ENCODE results near the gene RTN4RL1. TPM values are rescaled to one million over a fixed set of nuclear protein-coding genes. Genes with fewer than 3 reads are reported as not detected.

The RTN4RL1 gene
- total RNA-seq, 2 donors from 2014 or later, result 0.32 to 0.37 TPM

DNA sequence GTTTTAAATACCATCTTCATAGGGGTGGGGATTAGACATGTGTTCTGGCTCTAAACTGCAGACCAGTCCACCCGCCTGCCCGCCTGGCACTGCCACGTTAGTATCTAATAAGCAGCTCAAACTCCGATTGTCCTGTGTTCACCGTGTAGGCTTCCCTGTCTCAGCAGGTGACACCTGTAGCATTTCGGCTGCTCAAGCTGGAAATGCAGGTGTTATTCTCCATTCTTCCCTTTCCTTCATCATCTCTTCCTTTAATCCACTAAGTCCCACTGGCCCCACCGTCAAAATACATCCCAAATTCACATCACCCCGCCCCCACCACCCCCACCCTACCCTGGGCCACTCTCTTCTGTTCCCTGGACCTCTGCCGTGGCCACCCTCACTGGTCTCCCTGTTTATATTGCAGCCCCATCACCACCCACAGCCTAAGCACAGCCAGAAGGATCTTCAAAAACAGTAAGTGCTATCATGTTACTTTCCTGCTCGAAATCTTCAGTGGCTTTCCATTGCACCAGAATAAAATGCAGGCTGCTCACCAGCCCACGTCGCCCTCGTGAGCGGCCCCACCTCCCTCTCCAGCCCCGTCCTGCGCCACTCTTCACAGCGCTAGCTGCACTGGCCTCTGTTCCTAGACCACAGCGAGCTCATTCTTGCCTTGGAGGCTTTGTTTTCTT lies 65.1 kb downstream of the RTN4RL1 start:
- Histone ChIP-seq H3K27me3 (no peaks in the 10 kb centered on the region), H3K9me3 (no peaks in the 10 kb centered on the region), H3K27ac (no peak overlapping the region), H3K4me1 (no peaks in the 10 kb centered on the region), H3K4me3 (no peak overlapping the region), H3K9ac (ENCODE audit: low read depth in 2 of 2, low read length in 2 of 2) (no peak overlapping the region), H3K36me3 (no peaks in the 10 kb centered on the region)
- TF ChIP-seq, protein P1, sequence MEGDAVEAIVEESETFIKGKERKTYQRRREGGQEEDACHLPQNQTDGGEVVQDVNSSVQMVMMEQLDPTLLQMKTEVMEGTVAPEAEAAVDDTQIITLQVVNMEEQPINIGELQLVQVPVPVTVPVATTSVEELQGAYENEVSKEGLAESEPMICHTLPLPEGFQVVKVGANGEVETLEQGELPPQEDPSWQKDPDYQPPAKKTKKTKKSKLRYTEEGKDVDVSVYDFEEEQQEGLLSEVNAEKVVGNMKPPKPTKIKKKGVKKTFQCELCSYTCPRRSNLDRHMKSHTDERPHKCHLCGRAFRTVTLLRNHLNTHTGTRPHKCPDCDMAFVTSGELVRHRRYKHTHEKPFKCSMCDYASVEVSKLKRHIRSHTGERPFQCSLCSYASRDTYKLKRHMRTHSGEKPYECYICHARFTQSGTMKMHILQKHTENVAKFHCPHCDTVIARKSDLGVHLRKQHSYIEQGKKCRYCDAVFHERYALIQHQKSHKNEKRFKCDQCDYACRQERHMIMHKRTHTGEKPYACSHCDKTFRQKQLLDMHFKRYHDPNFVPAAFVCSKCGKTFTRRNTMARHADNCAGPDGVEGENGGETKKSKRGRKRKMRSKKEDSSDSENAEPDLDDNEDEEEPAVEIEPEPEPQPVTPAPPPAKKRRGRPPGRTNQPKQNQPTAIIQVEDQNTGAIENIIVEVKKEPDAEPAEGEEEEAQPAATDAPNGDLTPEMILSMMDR (IDR thresholded peaks at IDR 0.05), result no peak
- DNase-seq, result no peak
- intact Hi-C loops (cut with DNase I), result no loop called here

DNA sequence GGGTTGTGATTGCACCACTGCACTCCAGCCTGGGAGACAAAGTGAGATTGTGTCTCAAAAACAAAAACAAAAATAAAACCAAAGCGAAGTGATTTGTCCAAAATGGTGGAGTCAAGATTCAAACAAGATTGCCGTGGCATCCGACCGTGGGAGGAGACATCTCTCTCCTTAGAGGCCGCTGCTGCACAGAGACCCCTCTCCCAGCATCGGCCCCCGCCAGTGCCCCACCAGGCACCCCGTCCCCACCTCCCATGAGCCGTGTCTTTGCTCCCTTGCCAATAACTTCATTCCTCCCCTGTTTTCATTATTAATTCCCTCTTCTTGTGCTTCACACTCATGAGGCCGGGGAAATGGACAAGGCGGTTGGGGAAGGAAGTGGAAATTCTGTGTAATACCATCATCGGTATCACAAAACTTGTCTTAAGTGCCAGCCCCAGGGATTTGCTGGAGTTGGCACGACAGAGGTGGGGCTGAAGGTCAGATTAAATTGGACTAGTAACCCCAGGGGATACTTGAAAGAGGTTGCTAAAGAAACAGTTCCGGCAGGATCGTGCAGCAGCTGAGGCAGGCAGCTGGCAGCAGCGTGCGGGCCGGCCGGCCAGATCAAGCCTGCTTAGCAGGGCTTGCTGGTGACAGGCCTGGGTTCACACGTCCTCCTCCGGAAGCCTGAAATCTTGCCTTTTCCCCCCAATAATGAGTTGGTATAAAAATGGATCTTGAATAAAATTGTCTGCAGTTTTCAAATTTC lies 66.8 kb downstream of the RTN4RL1 start:
- intact Hi-C loops (cut with DNase I), result no loop called here
- TF ChIP-seq, protein P1 (IDR thresholded peaks at IDR 0.05), result no peak
- H3K27me3 ChIP-seq, result no peaks in the 10 kb centered on the region
- H3K4me3 ChIP-seq, result no peak overlapping the region
- H3K36me3 ChIP-seq, result no peaks in the 10 kb centered on the region
- H3K4me1 ChIP-seq, result no peaks in the 10 kb centered on the region
- no peak overlapping the region for H3K9ac ChIP-seq (ENCODE audit: low read depth in 2 of 2, low read length in 2 of 2)
- no peak overlapping the region for H3K27ac ChIP-seq
- no peak for DNase-seq
- no peaks in the 10 kb centered on the region for H3K9me3 ChIP-seq

DNA sequence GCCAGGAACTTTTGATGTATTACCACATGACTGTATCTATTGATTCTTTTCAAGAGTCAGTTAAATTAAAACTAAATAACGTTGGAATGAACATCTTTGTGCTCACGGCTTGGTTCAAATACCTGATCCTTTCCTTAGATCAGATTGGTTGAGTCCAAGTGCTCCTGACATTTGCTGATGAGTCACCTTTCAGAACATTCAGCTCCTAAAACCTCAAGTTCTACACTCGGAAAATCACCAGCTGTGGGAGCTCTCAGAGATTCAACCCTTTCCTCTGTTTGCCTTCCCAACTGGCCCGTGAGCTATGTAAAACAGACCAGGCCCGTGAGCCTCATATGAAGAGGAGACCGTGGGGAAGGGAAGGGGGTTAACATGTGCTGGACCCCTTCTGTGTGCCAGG lies 68.1 kb downstream of the RTN4RL1 start:
- no peaks in the 10 kb centered on the region for H3K4me1 ChIP-seq
- DNase-seq, result no peak
- no peak overlapping the region for H3K4me3 ChIP-seq
- H3K36me3 ChIP-seq, result no peaks in the 10 kb centered on the region
- H3K27ac ChIP-seq, result no peak overlapping the region
- no peak overlapping the region for H3K9ac ChIP-seq (ENCODE audit: low read depth in 2 of 2, low read length in 2 of 2)
- TF ChIP-seq, protein P1 (IDR thresholded peaks at IDR 0.05), result no peak
- intact Hi-C loops (cut with DNase I), result no loop called here
- no peaks in the 10 kb centered on the region for H3K27me3 ChIP-seq
- H3K9me3 ChIP-seq, result no peaks in the 10 kb centered on the region

DNA sequence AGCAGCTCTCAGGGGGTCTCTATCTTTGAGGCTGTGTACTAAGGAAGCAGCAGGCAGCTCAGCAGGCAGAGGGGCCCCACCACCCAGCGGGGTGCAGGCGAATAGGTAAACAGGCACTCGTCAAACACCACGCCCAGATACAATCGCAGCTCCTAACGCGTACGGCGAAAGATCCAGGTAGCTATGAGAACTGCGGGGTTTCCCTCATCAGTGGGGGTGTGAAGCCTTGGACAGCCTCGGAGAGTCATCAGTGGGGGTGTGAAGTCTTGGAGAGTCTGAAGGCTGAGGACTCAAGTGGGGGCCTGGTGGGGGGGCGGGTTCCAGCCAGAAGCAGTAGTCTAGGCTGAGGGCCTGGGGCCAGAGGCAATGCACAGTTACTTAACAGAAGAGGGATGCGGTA lies 69.0 kb downstream of the RTN4RL1 start:
- TF ChIP-seq, protein P1 (IDR thresholded peaks at IDR 0.05), result no peak
- no peak for DNase-seq
- Histone ChIP-seq H3K27me3 (no peaks in the 10 kb centered on the region), H3K27ac (no peak overlapping the region), H3K9me3 (no peaks in the 10 kb centered on the region), H3K4me1 (no peaks in the 10 kb centered on the region), H3K9ac (ENCODE audit: low read depth in 2 of 2, low read length in 2 of 2) (no peak overlapping the region), H3K4me3 (no peak overlapping the region), H3K36me3 (no peaks in the 10 kb centered on the region)
- intact Hi-C loops (cut with DNase I), result no loop called here

DNA sequence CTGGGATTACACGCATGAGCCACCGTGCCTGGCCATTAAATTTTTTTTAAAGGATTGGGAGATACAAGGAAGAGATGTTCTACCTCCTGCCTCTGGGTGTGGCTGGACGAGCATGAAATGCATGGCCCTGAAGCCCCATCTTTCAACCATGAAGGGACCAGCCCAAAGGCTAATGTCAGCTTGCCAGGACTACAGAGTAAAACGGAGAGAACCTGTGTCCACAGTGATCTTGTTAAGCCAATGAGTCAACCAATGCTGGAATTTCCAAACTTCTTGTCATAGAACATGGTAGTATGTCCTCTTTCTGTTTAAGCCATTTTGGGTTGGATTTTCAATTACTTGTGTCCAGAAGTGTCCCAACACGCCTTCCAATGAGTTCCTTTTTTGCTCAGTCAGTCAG lies 71.3 kb downstream of the RTN4RL1 start:
- Histone ChIP-seq H3K9ac (ENCODE audit: low read depth in 2 of 2, low read length in 2 of 2) (no peak overlapping the region), H3K27me3 (no peaks in the 10 kb centered on the region), H3K36me3 (no peaks in the 10 kb centered on the region), H3K4me3 (no peak overlapping the region), H3K9me3 (no peaks in the 10 kb centered on the region), H3K4me1 (no peaks in the 10 kb centered on the region), H3K27ac (no peak overlapping the region)
- DNase-seq, result no peak
- TF ChIP-seq, protein P1 (IDR thresholded peaks at IDR 0.05), result no peak
- intact Hi-C loops (cut with DNase I), result no loop called here

Measured in colonic mucosa (tissue), 4 donors.